Measurements from ENCODE around the gene POLDIP2.
A peak's percentile ranks its signal among the peaks of the same experiment; 100 is the strongest.

The POLDIP2 gene

DNA sequence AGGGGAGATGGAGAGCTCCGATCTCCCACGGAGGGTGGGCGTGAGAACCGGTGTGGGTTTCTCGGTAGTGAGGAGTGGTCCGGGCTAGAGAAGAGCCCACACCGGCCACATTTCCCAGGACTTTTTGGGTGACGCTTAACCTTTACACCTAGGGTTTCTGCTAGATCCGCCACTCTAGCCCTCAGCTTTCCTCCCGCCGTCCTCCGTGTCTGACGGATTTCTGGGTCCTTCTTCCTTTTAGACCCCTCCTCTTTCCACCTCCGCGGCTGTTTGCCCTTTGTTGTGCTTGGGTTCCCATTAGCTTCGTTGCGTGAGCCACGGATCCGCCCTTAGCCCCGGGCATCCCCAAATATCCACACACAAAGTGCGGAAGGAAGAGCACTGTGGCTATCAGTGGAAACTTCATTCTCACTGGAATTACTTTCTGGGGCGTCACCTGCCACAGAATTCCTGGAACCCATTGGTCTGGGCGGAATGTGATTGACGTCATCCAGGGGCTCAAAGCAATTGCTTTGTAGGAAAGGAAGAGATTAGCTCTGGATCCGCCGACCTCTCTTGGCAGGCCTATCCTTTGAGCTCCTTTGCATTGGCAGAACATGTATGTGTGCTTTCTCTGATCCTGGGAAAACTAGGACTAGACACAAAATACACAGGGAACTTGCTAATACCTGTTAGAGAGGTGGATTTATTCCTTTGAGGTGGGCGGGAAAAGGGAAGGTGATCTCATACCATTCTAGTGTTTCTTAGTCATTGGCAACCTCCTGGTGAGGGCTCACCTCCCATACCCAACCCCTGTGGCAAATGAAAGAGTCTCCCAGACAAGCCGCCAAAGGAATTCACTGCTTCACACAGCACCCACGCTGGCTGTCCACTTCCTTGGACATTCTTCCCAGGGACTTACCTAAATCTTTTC, 21.1 kb downstream of the POLDIP2 start:
- H3K4me3 ChIP-seq (ENCODE audit: insufficient read depth, low read length, poor library complexity, severe bottlenecking), result peak overlapping the region; percentile 78
- H3K4me2 ChIP-seq (ENCODE audit: low read depth, low read length, poor library complexity, severe bottlenecking), result peak overlapping the region; percentile 92
- H3K9ac ChIP-seq (ENCODE audit: low read length), result peak overlapping the region; percentile 77
- no peak overlapping the region for H3K27ac ChIP-seq (ENCODE audit: low read depth, low read length)
- TF ChIP-seq, protein P1, sequence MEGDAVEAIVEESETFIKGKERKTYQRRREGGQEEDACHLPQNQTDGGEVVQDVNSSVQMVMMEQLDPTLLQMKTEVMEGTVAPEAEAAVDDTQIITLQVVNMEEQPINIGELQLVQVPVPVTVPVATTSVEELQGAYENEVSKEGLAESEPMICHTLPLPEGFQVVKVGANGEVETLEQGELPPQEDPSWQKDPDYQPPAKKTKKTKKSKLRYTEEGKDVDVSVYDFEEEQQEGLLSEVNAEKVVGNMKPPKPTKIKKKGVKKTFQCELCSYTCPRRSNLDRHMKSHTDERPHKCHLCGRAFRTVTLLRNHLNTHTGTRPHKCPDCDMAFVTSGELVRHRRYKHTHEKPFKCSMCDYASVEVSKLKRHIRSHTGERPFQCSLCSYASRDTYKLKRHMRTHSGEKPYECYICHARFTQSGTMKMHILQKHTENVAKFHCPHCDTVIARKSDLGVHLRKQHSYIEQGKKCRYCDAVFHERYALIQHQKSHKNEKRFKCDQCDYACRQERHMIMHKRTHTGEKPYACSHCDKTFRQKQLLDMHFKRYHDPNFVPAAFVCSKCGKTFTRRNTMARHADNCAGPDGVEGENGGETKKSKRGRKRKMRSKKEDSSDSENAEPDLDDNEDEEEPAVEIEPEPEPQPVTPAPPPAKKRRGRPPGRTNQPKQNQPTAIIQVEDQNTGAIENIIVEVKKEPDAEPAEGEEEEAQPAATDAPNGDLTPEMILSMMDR (IDR thresholded peaks at IDR 0.05; ENCODE audit: insufficient read depth, low read length, poor library complexity, severe bottlenecking), result no peak
- TF ChIP-seq EZH2phosphoT487 (conservative IDR thresholded peaks at IDR 0.05; ENCODE audit: low read length), result no peak
- H3K79me2 ChIP-seq (ENCODE audit: insufficient read depth, low read length), result peaks cover 4% of the 10 kb centered on the region; the same call in 1 of the 2 replicates
- H3K9me3 ChIP-seq (ENCODE audit: insufficient read depth, low read length), result no peaks in the 10 kb centered on the region
- no peaks in the 10 kb centered on the region for H3K9me2 ChIP-seq (replicated peaks; ENCODE audit: insufficient read depth, low read length)
- H3K36me3 ChIP-seq (ENCODE audit: low read length), result no peaks in the 10 kb centered on the region
- no peaks in the 10 kb centered on the region for H4K20me1 ChIP-seq (ENCODE audit: low read depth, low read length)
- peak overlapping the region; percentile 88 for H2AFZ ChIP-seq (ENCODE audit: low read depth, low read length, severe bottlenecking)
- H3K27me3 ChIP-seq (ENCODE audit: low read length), result no peaks in the 10 kb centered on the region
- no peaks in the 10 kb centered on the region for H3F3A ChIP-seq (ENCODE audit: insufficient read depth)

DNA sequence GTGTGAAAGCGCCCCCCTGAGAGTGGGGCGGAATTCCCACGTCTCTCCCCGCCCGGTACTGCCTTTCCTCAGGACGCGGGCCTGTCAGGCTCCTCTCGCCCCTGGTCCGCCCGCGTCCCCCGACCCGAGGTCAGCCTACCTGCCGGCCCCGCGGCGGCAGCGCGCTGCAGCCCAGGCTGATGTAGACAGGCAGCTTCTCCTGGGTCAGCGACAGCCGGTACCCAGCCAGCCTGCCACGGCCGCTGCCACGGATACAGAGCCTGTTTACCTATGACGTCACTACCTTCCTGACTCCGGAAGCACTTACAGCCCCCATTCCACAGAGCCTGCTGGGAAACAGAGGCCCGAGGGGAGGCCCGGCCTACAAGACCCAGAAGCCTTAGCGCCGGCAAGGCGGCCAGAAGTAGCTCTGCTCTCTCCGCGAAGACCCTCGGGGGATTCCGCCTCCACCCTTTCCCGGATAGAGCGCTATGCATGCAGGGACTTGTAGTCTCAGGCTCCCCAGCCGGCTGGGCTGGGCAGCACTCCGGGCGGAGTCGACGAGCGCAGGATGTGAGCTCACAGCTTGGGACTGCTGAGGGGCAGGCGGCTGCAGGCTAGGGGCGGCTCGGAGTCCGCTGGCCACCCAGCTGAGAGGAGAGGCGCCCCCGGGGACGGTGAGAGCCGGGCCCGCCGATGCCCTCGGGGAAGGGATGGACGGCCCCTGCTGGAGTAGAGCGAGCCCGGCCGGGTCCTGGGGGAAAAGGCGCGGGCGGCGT, 21.9 kb downstream of the POLDIP2 start, which contains the start of the genes IFT20 and TNFAIP1:
TSS of gene IFT20 (minus strand) at position 272 of the 758 bp plus-strand sequence. CDS start 3,487 bp downstream, outside the sequence.
TSS of gene TNFAIP1 (plus strand) at position 561 of the 758 bp plus-strand sequence. CDS start 3,761 bp downstream, outside the sequence.
- H3K4me3 ChIP-seq (ENCODE audit: insufficient read depth, low read length, poor library complexity, severe bottlenecking), result peak within 1 kb of the TSS; percentile 91
- peak within 1 kb of the TSS; percentile 92 for H3K4me2 ChIP-seq (ENCODE audit: low read depth, low read length, poor library complexity, severe bottlenecking)
- TF ChIP-seq, protein P1 (IDR thresholded peaks at IDR 0.05; ENCODE audit: insufficient read depth, low read length, poor library complexity, severe bottlenecking), result no peak
- TF ChIP-seq EZH2phosphoT487 (conservative IDR thresholded peaks at IDR 0.05; ENCODE audit: low read length), result no peak
- no peaks in the 10 kb centered on the region for H4K20me1 ChIP-seq (ENCODE audit: low read depth, low read length)
- no peak within 1 kb of the TSS for H3K27ac ChIP-seq (ENCODE audit: low read depth, low read length)
- H3K9ac ChIP-seq (ENCODE audit: low read length), result peak within 1 kb of the TSS; percentile 77
- no peaks in the 10 kb centered on the region for H3K9me3 ChIP-seq (ENCODE audit: insufficient read depth, low read length)
- H3K79me2 ChIP-seq (ENCODE audit: insufficient read depth, low read length), result peaks cover 4% of the 10 kb centered on the region; the same call in 1 of the 2 replicates
- no peaks in the 10 kb centered on the region for H3K27me3 ChIP-seq (ENCODE audit: low read length)
- no peaks in the 10 kb centered on the region for H3K9me2 ChIP-seq (replicated peaks; ENCODE audit: insufficient read depth, low read length)
- no peaks in the 10 kb centered on the region for H3K36me3 ChIP-seq (ENCODE audit: low read length)
- no peaks in the 10 kb centered on the region for H3F3A ChIP-seq (ENCODE audit: insufficient read depth)
- H2AFZ ChIP-seq (ENCODE audit: low read depth, low read length, severe bottlenecking), result peak within 1 kb of the TSS; percentile 91

DNA sequence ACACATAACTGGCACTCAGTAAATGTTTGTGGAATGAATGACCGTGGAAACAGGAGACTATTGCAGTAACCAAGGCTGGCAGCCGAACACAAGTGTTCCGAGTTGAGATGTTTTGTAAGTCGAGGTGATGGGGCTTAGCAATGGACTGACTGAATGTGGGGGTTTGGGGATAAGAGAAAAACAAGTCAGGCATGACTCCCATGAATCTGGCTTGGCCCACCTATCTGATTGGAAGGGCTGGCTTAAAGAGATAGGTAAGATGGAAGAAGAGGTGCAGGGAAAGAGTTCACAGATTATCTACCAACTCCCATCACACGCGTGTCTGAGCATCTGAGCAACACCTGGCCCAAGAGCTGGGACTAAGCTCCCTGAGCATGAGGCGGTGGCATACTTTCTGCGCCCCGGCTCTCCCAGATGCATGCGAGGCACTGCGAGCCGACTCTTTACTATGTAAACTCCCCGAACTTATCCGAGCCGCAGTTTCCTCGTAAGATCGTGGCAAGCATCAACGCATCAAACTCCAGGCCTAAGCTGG, 22.6 kb downstream of the POLDIP2 start:
- Histone ChIP-seq H3K9me3 (ENCODE audit: insufficient read depth, low read length) (no peaks in the 10 kb centered on the region), H3K9me2 (replicated peaks; ENCODE audit: insufficient read depth, low read length) (no peaks in the 10 kb centered on the region), H2AFZ (ENCODE audit: low read depth, low read length, severe bottlenecking) (peak overlapping the region; percentile 91), H4K20me1 (ENCODE audit: low read depth, low read length) (no peaks in the 10 kb centered on the region), H3K36me3 (ENCODE audit: low read length) (no peaks in the 10 kb centered on the region), H3K9ac (ENCODE audit: low read length) (peak overlapping the region; percentile 77), H3K4me2 (ENCODE audit: low read depth, low read length, poor library complexity, severe bottlenecking) (peak overlapping the region; percentile 71), H3K27me3 (ENCODE audit: low read length) (no peaks in the 10 kb centered on the region), H3K79me2 (ENCODE audit: insufficient read depth, low read length) (peaks cover 4% of the 10 kb centered on the region; the same call in 1 of the 2 replicates), H3K27ac (ENCODE audit: low read depth, low read length) (no peak overlapping the region), H3K4me3 (ENCODE audit: insufficient read depth, low read length, poor library complexity, severe bottlenecking) (peak overlapping the region; percentile 91), H3F3A (ENCODE audit: insufficient read depth) (no peaks in the 10 kb centered on the region)
- TF ChIP-seq EZH2phosphoT487 (conservative IDR thresholded peaks at IDR 0.05; ENCODE audit: low read length), result no peak
- TF ChIP-seq, protein P1 (IDR thresholded peaks at IDR 0.05; ENCODE audit: insufficient read depth, low read length, poor library complexity, severe bottlenecking), result no peak
